Spleen (tissue), 11 donors: ENCODE measurements around the gene INHA. TPM values are rescaled to one million over a fixed set of nuclear protein-coding genes. Genes with fewer than 3 reads are reported as not detected.

ENCODE experiments used
- DNase-seq: peaks from one replicate; pipeline ENCODE4 v3.0.0-alpha.2; 2020
- H3K27ac ChIP-seq, 8 donors: fragments of 200-600 bp; sonication (generic) in 7 of 8; 1 replicate in 4 of 8; 2 replicates in 4 of 8; pipeline versions ENCODE4 v1.5.0 to v1.8.0; 2016 to 2021; ENCODE audit warnings: inconsistent platforms in 4 of 8, mild to moderate bottlenecking in 4 of 8, moderate library complexity in 1 of 8
- H3K27me3 ChIP-seq, 7 donors: fragments of 200-600 bp; sonication (generic) in 6 of 7; replicated peaks in 1 of 7; 1 replicate in 4 of 7; 2 replicates in 3 of 7; pipeline versions ENCODE4 v1.5.0 to v1.8.0; 2016 to 2021; ENCODE audit warnings: inconsistent platforms in 3 of 7, mild to moderate bottlenecking in 1 of 7
- H3K36me3 ChIP-seq, 6 donors: fragments of 200-600 bp; sonication (generic) in 5 of 6; 1 replicate in 4 of 6; 2 replicates in 2 of 6; pipeline versions ENCODE4 v1.5.0 to v1.8.0; 2016 to 2021; ENCODE audit warnings: inconsistent platforms in 2 of 6
- H3K4me1 ChIP-seq, 6 donors: fragments of 200-600 bp; sonication (generic) in 5 of 6; 1 replicate in 3 of 6; 2 replicates in 3 of 6; pipeline versions ENCODE4 v1.5.0 to v1.8.0; 2016 to 2021; ENCODE audit warnings: inconsistent platforms in 3 of 6
- H3K4me3 ChIP-seq, 8 donors: fragments of 200-600 bp; sonication (generic) in 7 of 8; 1 replicate in 4 of 8; 2 replicates in 4 of 8; pipeline versions ENCODE4 v1.5.0 to v1.8.0; 2016 to 2021; ENCODE audit warnings: inconsistent platforms in 4 of 8, mild to moderate bottlenecking in 4 of 8, moderate library complexity in 2 of 8
- H3K9me3 ChIP-seq, 8 donors: fragments of 200-600 bp; sonication (generic) in 7 of 8; 1 replicate in 4 of 8; 2 replicates in 4 of 8; pipeline versions ENCODE4 v1.5.0 to v1.8.0; 2016 to 2021; ENCODE audit warnings: inconsistent platforms in 4 of 8
- POLR2A ChIP-seq, 3 donors: fragments of 450-650 bp; IDR thresholded peaks; one replicate each; pipeline ENCODE4 v1.5.1; 2017; ENCODE audit warnings: antibody characterized with exemption in 3 of 3, mild to moderate bottlenecking in 1 of 3
- POLR2AphosphoS5 ChIP-seq, 3 donors: sonication (generic); formaldehyde crosslinking; IDR thresholded peaks; one replicate each; pipeline ENCODE4 v1.5.1; 2017; ENCODE audit warnings: antibody characterized with exemption in 3 of 3
- WGBS, 5 donors: extraction: QIAGEN DNeasy Blood & Tissue Kit in 3 of 5; methylation state at CpG; one replicate each; pipeline versions ENCODE4 v1.1.5 to v1.1.7; 2013 to 2018; 5-methylcytosine and 5-hydroxymethylcytosine counted together
- intact Hi-C: fragments of 100-400 bp; cut with DNase I; formaldehyde crosslinking; loops from one replicate; pipeline ENCODE4 v1.15.0; 2023; ENCODE audit warnings: low total_unique reads
- polyA plus RNA-seq, 3 donors: library from polyadenylated mRNA; stranded (reverse); fragments of 200-250 nt; gene quantifications; one replicate each; pipeline ENCODE4 v1.2.1, GENCODE V29; 2013
- total RNA-seq, 7 donors: library from RNA; depleted of rRNA in 3 of 7; stranded (reverse); fragments of >200 nt in 3 of 7; fragmentation: NEBNext Ultra II Directional in 4 of 7; extraction: Animal tissue kit (Norgen Biotek cat#: 25700) in 4 of 7; gene quantifications; one replicate each; pipeline versions ENCODE4 v1.1.0 to v1.2.1, GENCODE V29; 2016 to 2021
- TF ChIP-seq, protein P1 (sequence below), 11 experiments: fragments of 200-600 bp in 7 of 11; fragments of 450-650 bp in 4 of 11; sonication (generic) in 4 of 11; IDR thresholded peaks in 8 of 11; conservative IDR thresholded peaks in 3 of 11; 1 replicate in 7 of 11; 2 replicates in 4 of 11; pipeline versions ENCODE4 v1.4.0 to v1.8.0; 2016 to 2021; ENCODE audit warnings: antibody characterized with exemption in 11 of 11, inconsistent platforms in 4 of 11, mild to moderate bottlenecking in 1 of 11
- donor health status: healthy with polysubstance abuse.
- donor health status: DM: no; HTN: no; CAD: no; lungs with moderate emphysema.
- donor health status: DM: no; HTN: no; CAD: no.
- donor health status: Bipolar disorder and iron deficiency.
- donor health status: healthy.
- donor health status: DM: no; HTN: no; CAD: no.
- donor health status: DM: yes; HTN: yes; CAD: no.

INHA gene
- total and polyA plus RNA-seq, 10 donors: 0.08 to 0.46 (median 0.31) TPM; not detected in 6

DNA sequence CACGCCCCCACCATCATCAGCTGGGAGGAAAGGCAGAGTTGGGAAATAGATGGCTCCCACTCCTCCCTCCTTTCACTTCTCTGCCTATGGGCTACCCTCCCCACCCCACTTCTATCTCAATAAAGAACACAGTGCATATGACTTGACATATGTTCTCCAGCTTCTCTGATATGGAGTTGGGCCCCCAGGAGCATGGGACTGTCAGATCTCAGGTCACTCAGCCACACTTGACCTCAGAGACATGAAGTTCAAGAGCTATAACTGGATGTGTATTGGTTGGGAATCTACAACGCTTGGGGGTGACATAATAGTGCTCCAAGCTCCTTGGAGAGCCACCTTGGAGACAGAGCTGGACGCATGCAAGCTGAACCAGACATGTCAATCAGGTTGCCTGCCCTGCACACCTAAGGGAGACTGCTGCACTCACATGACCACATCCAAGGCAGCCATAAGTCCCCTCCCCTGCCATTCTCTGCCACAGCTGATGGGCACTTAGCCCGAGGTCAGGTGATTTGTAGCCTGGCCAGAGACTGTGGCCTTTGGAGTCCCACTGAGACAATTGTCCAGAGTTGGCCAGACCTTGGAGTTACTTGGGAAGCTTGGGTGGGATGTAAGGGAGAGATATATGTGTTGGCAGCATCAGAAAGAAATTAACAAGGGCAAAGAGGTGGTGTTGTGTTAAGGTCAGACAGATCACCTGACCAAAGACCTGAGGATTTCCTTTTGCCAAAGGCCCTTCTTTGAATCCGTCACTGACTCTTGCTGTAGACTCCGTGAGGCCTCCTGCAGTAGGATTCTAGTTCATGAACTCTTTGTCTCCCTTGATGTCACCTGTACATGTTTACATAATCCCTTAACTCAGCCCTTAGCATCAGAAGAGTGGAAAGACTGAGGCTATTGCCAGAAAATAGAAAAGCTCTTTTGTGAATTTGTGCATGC is 3.7 kb downstream of the INHA start:
- Histone ChIP-seq H3K27me3 (peaks cover 0 to 63% (median 16%) of the 10 kb centered on the region in 7 donors), H3K9me3 (no peaks in the 10 kb centered on the region), H3K4me3 (no peak overlapping the region), H3K36me3 (no peaks in the 10 kb centered on the region), H3K27ac (no peak overlapping the region), H3K4me1 (peaks cover 0 to 12% (median 7%) of the 10 kb centered on the region in 6 donors)
- TF ChIP-seq, protein P1, sequence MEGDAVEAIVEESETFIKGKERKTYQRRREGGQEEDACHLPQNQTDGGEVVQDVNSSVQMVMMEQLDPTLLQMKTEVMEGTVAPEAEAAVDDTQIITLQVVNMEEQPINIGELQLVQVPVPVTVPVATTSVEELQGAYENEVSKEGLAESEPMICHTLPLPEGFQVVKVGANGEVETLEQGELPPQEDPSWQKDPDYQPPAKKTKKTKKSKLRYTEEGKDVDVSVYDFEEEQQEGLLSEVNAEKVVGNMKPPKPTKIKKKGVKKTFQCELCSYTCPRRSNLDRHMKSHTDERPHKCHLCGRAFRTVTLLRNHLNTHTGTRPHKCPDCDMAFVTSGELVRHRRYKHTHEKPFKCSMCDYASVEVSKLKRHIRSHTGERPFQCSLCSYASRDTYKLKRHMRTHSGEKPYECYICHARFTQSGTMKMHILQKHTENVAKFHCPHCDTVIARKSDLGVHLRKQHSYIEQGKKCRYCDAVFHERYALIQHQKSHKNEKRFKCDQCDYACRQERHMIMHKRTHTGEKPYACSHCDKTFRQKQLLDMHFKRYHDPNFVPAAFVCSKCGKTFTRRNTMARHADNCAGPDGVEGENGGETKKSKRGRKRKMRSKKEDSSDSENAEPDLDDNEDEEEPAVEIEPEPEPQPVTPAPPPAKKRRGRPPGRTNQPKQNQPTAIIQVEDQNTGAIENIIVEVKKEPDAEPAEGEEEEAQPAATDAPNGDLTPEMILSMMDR (IDR thresholded peaks at IDR 0.05 in 8 of 11, conservative IDR thresholded peaks at IDR 0.05 in 3 of 11): no peak
- no peak for TF ChIP-seq POLR2A (IDR thresholded peaks at IDR 0.05)
- no peak for TF ChIP-seq POLR2AphosphoS5 (IDR thresholded peaks at IDR 0.05)
- DNase-seq: no peak
- intact Hi-C loops: no loop called here
- 65 to 83% (median 79%) methylated on average over 5 to 6 of the region's 6 CpGs for WGBS, 5 donors

- Histone ChIP-seq H3K9me3 (no peaks in the 10 kb centered on the region), H3K36me3 (no peaks in the 10 kb centered on the region), H3K4me3 (no peak overlapping the region), H3K4me1 (peaks cover 0 to 2% (median 0%) of the 10 kb centered on the region in 6 donors), H3K27me3 (peaks cover 0 to 53% (median 7%) of the 10 kb centered on the region in 7 donors), H3K27ac (no peak overlapping the region)
- no peak for DNase-seq
- TF ChIP-seq POLR2AphosphoS5 (IDR thresholded peaks at IDR 0.05) (no peak), POLR2A (IDR thresholded peaks at IDR 0.05) (no peak)
- TF ChIP-seq, protein P1 (IDR thresholded peaks at IDR 0.05 in 8 of 11, conservative IDR thresholded peaks at IDR 0.05 in 3 of 11): no peak
- intact Hi-C loops: no loop called here
- WGBS, 5 donors: 47 to 67% (median 56%) methylated on average over 15 of the region's 15 CpGs
Observed at GRCh38 chr2:219576505-219577388, 4.6 kb downstream of the INHA start.

DNA sequence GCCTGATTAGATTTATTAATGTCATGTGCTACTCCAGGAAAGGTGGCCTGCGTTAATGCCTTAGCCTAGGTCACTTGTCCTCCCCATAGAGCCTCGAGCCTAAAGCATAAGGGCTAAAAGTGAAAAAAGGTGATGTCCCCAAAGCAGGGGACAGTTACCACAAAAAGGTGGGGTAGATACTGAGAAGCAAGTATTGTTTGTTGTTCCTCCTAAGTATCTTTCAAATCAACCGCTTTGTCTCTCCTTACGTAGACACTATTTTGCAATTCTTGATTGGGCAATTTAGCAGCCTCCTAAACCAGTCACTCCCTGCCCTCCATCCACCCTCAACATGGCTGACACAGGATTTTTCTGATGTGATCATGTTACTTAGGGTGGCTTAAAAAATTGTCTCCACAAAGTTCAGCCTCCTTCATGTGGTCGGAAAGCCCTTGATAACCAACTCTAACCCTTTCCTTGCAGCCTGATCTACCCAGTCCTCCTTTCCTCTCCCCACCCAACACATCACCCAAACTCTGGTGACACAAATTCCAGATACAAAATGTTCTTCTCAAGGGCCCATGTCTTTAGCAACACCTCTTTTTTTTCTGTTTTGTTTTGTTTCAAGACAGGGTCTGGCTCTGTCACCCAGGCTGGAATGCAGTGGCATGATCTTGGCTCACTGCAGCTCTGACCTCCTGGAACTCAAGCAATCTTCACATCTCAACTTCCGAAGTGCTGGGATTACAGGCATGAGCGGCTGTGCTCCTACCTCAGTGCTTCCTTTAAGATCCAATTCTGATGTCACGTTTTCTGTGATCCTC is 6.9 kb downstream of the INHA start:
- Histone ChIP-seq H3K27me3 (peaks cover 0 to 34% (median 0%) of the 10 kb centered on the region in 7 donors), H3K9me3 (no peaks in the 10 kb centered on the region), H3K36me3 (no peaks in the 10 kb centered on the region), H3K4me3 (no peak overlapping the region), H3K27ac (no peak overlapping the region), H3K4me1 (no peaks in the 10 kb centered on the region)
- intact Hi-C loops: no loop called here
- WGBS, 5 donors: 67 to 87% (median 70%) methylated on average over 8 of the region's 8 CpGs
- no peak for TF ChIP-seq POLR2A (IDR thresholded peaks at IDR 0.05)
- TF ChIP-seq, protein P1 (IDR thresholded peaks at IDR 0.05 in 8 of 11, conservative IDR thresholded peaks at IDR 0.05 in 3 of 11): no peak
- no peak for TF ChIP-seq POLR2AphosphoS5 (IDR thresholded peaks at IDR 0.05)
- no peak for DNase-seq
